ENCODE results near the gene PRSS38. TPM values are rescaled to one million over a fixed set of nuclear protein-coding genes. Genes with fewer than 3 reads are reported as not detected.

The PRSS38 gene
- total RNA-seq, 6 experiments from 2014 or later, result not detected

DNA sequence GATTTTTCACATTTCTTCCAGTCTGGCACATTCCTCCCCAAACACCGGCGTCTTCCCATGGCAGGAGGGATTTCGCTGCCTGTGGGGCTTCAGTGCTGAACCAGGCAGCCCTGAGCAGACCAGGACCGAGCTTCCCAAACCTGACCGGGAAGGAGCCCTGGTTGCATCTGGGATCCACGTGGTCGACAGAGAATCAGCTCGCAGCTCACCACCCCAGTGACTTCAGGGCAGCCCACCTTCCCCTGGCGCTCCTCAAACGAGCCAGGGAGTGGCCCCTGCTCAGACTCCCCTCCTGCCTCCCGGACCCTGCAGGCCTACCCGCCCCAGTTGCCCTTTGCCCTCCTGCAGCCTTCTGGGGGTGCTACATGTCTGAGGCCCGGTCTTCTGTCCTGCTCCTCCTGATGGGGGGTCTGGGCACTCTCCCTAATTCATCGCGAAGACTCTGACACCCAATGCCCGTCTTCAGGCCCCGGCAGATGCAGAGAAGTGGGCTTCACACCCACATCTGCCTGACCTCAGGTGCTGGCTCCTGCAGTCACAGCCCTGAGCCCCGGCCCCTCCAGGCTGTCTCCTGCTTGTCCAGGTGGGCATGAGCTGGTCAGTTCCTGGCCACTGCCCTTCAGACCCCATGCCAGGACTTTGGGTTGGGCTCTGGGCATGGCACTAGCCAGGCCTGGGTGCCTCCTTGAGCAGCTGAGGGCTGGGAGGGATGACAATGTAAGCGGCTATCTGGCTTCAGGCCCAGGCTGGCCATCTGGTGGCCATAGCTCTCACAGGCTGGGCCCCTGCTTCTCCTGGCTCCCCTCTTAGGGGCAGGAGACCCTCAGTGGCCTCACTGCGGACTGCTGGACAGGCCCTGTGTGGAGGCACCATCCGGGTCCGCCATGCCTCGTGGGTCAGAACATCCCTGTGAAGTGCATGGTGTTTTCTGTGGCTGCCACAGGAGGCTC is 26.1 kb upstream of the PRSS38 start:
- peak overlapping the region; percentile 87 for H3K4me3 Mint-ChIP-seq
- TF ChIP-seq, protein P1, sequence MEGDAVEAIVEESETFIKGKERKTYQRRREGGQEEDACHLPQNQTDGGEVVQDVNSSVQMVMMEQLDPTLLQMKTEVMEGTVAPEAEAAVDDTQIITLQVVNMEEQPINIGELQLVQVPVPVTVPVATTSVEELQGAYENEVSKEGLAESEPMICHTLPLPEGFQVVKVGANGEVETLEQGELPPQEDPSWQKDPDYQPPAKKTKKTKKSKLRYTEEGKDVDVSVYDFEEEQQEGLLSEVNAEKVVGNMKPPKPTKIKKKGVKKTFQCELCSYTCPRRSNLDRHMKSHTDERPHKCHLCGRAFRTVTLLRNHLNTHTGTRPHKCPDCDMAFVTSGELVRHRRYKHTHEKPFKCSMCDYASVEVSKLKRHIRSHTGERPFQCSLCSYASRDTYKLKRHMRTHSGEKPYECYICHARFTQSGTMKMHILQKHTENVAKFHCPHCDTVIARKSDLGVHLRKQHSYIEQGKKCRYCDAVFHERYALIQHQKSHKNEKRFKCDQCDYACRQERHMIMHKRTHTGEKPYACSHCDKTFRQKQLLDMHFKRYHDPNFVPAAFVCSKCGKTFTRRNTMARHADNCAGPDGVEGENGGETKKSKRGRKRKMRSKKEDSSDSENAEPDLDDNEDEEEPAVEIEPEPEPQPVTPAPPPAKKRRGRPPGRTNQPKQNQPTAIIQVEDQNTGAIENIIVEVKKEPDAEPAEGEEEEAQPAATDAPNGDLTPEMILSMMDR (IDR thresholded peaks at IDR 0.05), result 0 out of 2 replicates have a peak, but pooled peaks have one; percentile 53
- H3K4me1 Mint-ChIP-seq (ENCODE audit: low read depth), result peaks cover 43% of the 10 kb centered on the region
- no peak for DNase-seq
- H3K36me3 Mint-ChIP-seq (ENCODE audit: low read depth), result no peaks in the 10 kb centered on the region
- H3K27me3 Mint-ChIP-seq (ENCODE audit: insufficient read depth), result peaks cover 2% of the 10 kb centered on the region
- H3K27ac Mint-ChIP-seq, result no peak overlapping the region
- H3K9me3 Mint-ChIP-seq, result no peaks in the 10 kb centered on the region

GRCh38 chr1:227790034-227790400 is 25.5 kb upstream of the PRSS38 start:
- no peak for DNase-seq
- no peaks in the 10 kb centered on the region for H3K9me3 Mint-ChIP-seq
- no peak overlapping the region for H3K4me3 Mint-ChIP-seq
- no peaks in the 10 kb centered on the region for H3K36me3 Mint-ChIP-seq (ENCODE audit: low read depth)
- peaks cover 48% of the 10 kb centered on the region for H3K4me1 Mint-ChIP-seq (ENCODE audit: low read depth)
- H3K27ac Mint-ChIP-seq, result no peak overlapping the region
- peaks cover 3% of the 10 kb centered on the region for H3K27me3 Mint-ChIP-seq (ENCODE audit: insufficient read depth)
- TF ChIP-seq, protein P1 (IDR thresholded peaks at IDR 0.05), result no peak

DNA sequence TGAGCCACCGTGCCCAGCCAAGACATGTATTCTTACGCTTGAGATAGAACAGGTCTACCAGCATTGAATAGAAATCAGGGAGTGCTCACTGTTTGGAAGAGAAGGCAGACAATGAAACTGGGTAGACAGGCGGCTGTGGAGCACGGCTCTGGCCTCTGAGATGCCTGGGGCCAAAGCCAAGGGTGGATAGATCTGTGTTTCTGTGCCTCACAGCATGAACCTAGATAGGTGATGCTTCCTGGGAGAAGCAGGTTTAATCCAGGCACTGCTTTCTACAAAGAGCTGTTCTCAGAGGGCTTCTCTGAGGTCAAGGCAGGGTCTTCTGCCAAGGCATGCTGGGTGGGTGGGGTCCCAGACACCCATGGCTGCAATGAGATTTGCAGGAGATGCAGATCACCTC is 24.6 kb upstream of the PRSS38 start:
- no peak for DNase-seq
- TF ChIP-seq, protein P1 (IDR thresholded peaks at IDR 0.05), result no peak
- Mint-ChIP-seq H3K9me3 (no peaks in the 10 kb centered on the region), H3K27me3 (ENCODE audit: insufficient read depth) (peaks cover 3% of the 10 kb centered on the region), H3K36me3 (ENCODE audit: low read depth) (no peaks in the 10 kb centered on the region), H3K27ac (no peak overlapping the region; the same call in 1 of the 2 replicates), H3K4me3 (no peak overlapping the region), H3K4me1 (ENCODE audit: low read depth) (peaks cover 48% of the 10 kb centered on the region)

DNA sequence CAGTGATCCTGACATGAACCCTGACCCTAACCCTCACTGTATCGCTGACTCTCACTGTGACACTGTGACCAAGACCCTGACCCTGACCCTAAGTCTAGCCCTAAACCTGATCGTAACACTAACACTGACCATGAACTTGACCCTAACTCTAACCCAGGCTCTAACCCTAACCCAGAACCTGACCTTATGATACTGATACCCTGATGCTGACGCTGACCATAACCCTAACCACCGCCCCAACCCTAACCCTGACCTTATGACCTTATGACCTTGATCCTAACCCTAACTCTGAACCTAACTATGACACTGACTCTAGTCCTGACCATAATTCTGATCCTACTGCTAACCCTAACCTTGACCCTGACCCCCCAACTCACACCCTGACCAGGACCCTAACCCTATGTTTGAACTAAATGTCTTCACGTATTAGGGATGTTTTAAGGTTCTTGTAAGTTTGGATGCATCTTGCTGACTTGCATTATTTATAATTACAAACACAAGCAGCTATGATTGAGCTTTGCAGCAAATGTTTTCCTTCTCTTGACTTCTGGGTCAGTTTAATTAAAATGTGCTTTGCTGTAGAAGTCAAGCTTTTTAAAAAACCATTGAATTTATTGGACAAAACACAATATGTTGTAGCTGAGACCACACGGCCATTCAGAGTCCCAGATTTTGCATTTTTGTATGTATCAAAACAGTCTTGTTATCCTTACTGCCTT is 23.9 kb upstream of the PRSS38 start:
- peaks cover 48% of the 10 kb centered on the region for H3K4me1 Mint-ChIP-seq (ENCODE audit: low read depth)
- DNase-seq, result no peak
- TF ChIP-seq, protein P1 (IDR thresholded peaks at IDR 0.05), result no peak
- H3K27me3 Mint-ChIP-seq (ENCODE audit: insufficient read depth), result peaks cover 3% of the 10 kb centered on the region
- H3K36me3 Mint-ChIP-seq (ENCODE audit: low read depth), result no peaks in the 10 kb centered on the region
- no peak overlapping the region for H3K27ac Mint-ChIP-seq
- H3K9me3 Mint-ChIP-seq, result no peaks in the 10 kb centered on the region
- H3K4me3 Mint-ChIP-seq, result no peak overlapping the region

DNA sequence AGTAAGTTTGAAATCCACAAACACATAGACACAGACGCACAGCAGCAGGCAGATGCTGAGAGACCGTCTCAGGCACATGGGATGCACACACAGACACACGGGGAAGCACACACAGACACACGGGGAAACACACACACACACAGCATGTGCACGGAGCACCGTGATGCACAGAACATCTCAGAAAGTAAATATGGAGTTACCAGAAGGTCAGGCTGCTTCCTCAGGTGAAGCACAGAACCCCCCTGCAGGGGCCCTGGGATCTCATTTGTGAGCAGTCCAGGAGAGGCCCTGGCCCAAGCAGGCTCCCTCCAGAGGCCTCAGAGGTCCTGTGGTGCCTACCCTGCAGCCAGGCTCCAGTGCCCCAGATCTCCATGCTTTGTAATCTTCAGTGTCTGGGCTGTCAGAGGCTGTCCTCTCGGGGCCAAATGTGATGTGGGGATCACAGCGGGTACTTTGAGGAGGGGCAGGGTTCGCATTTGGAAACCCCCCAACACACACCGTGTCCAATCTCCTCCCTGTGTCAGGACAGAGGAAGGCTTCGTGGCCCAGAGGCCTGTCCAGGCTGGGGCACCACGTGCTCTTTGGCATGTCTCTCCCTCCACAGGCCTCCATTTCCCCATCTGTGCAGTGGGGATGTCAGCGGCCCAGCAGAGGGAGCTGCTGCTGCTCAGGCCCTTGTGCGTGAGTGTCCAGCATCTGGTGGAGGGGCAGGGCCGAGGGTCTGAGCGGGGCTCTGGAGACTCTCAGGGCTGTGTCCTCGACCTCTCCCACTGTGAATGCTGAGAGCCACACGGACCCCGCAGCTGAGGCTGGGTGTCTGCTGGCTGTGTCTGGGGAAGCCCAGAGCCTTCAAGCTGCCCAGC is 23.0 kb upstream of the PRSS38 start:
- Mint-ChIP-seq H3K27ac (no peak overlapping the region), H3K27me3 (ENCODE audit: insufficient read depth) (peaks cover 3% of the 10 kb centered on the region), H3K4me3 (no peak overlapping the region), H3K9me3 (no peaks in the 10 kb centered on the region), H3K4me1 (ENCODE audit: low read depth) (peaks cover 42% of the 10 kb centered on the region), H3K36me3 (ENCODE audit: low read depth) (no peaks in the 10 kb centered on the region)
- no peak for DNase-seq
- TF ChIP-seq, protein P1 (IDR thresholded peaks at IDR 0.05), result peak; percentile 54; the same call in 1 of the 2 replicates
